Coronary artery (tissue), 2 donors: ENCODE results near the gene TTYH3.
A peak's percentile ranks its signal among the peaks of the same experiment; 100 is the strongest.

Source experiments
- DNase-seq: peaks from one replicate; pipeline ENCODE4 v3.0.0-alpha.2; 2017; ENCODE audit warnings: low spot score
- H3K27ac ChIP-seq, 2 donors: fragments of 200-600 bp; sonication (generic); one replicate each; pipeline ENCODE4 v1.5.1; 2016 to 2019
- H3K4me3 ChIP-seq: fragments of 200-600 bp; sonication (generic); 2 replicates; pipeline ENCODE4 v1.5.1; 2016; ENCODE audit warnings: mild to moderate bottlenecking, moderate library complexity
- CTCF ChIP-seq: fragments of 200-600 bp; sonication (generic); IDR thresholded peaks from one replicate; pipeline ENCODE4 v1.5.1; 2019; ENCODE audit warnings: antibody characterized with exemption

The TTYH3 gene

GRCh38 chr7:2631946-2632732 lies at the start of gene TTYH3:
Gene TTYH3, plus strand, starts transcription at chr7:2631986. Its CDS starts 170 bp downstream, at chr7:2632156.
- no peak for TF ChIP-seq CTCF

GRCh38 chr7:2582006-2582735 lies 49.6 kb upstream of the TTYH3 start:
- TF ChIP-seq CTCF = no peak

More at GRCh38 chr7:2631946-2632732, at the start of gene TTYH3:
- peak within 1 kb of the TSS; percentile 79 to 94 for H3K27ac ChIP-seq
- H3K4me3 ChIP-seq = peak within 1 kb of the TSS; percentile 93
- no peak for DNase-seq

GRCh38 chr7:2583798-2584580 lies 47.8 kb upstream of the TTYH3 start:
- no peak for TF ChIP-seq CTCF
- H3K27ac ChIP-seq = no peak overlapping the region
- DNase-seq = no peak
- H3K4me3 ChIP-seq = no peak overlapping the region

More at GRCh38 chr7:2582006-2582735, 49.6 kb upstream of the TTYH3 start:
- H3K27ac ChIP-seq = no peak overlapping the region
- no peak overlapping the region for H3K4me3 ChIP-seq
- DNase-seq = no peak

GRCh38 chr7:2585446-2585845 lies 46.3 kb upstream of the TTYH3 start:
- TF ChIP-seq CTCF = no peak
- H3K4me3 ChIP-seq = no peak overlapping the region
- no peak for DNase-seq
- no peak overlapping the region for H3K27ac ChIP-seq

- no peak for DNase-seq
- TF ChIP-seq CTCF = no peak
- H3K27ac ChIP-seq = no peak overlapping the region
- no peak overlapping the region for H3K4me3 ChIP-seq
Measured at GRCh38 chr7:2586326-2587020, 45.3 kb upstream of the TTYH3 start.

- no peak overlapping the region for H3K4me3 ChIP-seq
- no peak for TF ChIP-seq CTCF
- DNase-seq = no peak
Measured at GRCh38 chr7:2587134-2587533, 44.7 kb upstream of the TTYH3 start.

More at GRCh38 chr7:2587134-2587533, 44.7 kb upstream of the TTYH3 start:
- no peak overlapping the region for H3K27ac ChIP-seq
